Neural crest cell (in vitro differentiated cells): ENCODE results near the gene GPX7. TPM values are rescaled to one million over a fixed set of nuclear protein-coding genes. Genes with fewer than 3 reads are reported as not detected.

ENCODE experiments used
- DNase-seq: peaks from one replicate; pipeline ENCODE4 v3.0.0; 2021; ENCODE audit warnings: low read depth, mixed read lengths, low spot score
- H3K27ac Mint-ChIP-seq: one replicate; pipeline ENCODE4 v1.8.0; 2021; ENCODE audit warnings: mild to moderate bottlenecking, mixed read lengths; ENCODE audit not compliant: unreplicated experiment
- H3K27me3 Mint-ChIP-seq: 2 replicates; pipeline ENCODE4 v1.8.0; 2021; ENCODE audit warnings: low read depth, mild to moderate bottlenecking, mixed read lengths
- H3K36me3 Mint-ChIP-seq: 2 replicates; pipeline ENCODE4 v1.8.0; 2021; ENCODE audit warnings: low read depth, mild to moderate bottlenecking, mixed read lengths
- H3K4me1 Mint-ChIP-seq: 2 replicates; pipeline ENCODE4 v1.8.0; 2021; ENCODE audit warnings: mixed read lengths
- H3K4me3 Mint-ChIP-seq: one replicate; pipeline ENCODE4 v1.8.0; 2021; ENCODE audit warnings: mild to moderate bottlenecking, mixed read lengths
- H3K9me3 Mint-ChIP-seq: 2 replicates; pipeline ENCODE4 v1.8.0; 2021; ENCODE audit warnings: mixed read lengths
- CTCF ChIP-seq: fragments of 200-600 bp; sonication (generic); conservative IDR thresholded peaks from 2 replicates; pipeline ENCODE4 v1.5.0; 2021; ENCODE audit warnings: antibody characterized with exemption, mild to moderate bottlenecking
- total RNA-seq: library from RNA; stranded (reverse); gene quantifications from 2 replicates; pipeline ENCODE4 v1.2.1, GENCODE V29; 2021

GPX7 gene
- total RNA-seq, 1 donor from 2014 or later, result 30.6 TPM

GRCh38 chr1:52601519-52601918, 652 bp upstream of the GPX7 start:
- Mint-ChIP-seq H3K27me3 (no peaks in the 10 kb centered on the region), H3K4me3 (peak overlapping the region; percentile 82), H3K9me3 (peaks cover 3% of the 10 kb centered on the region), H3K27ac (no peak overlapping the region), H3K4me1 (peaks cover 30% of the 10 kb centered on the region), H3K36me3 (no peaks in the 10 kb centered on the region)
- TF ChIP-seq CTCF, result no peak
- DNase-seq, result no peak

DNA sequence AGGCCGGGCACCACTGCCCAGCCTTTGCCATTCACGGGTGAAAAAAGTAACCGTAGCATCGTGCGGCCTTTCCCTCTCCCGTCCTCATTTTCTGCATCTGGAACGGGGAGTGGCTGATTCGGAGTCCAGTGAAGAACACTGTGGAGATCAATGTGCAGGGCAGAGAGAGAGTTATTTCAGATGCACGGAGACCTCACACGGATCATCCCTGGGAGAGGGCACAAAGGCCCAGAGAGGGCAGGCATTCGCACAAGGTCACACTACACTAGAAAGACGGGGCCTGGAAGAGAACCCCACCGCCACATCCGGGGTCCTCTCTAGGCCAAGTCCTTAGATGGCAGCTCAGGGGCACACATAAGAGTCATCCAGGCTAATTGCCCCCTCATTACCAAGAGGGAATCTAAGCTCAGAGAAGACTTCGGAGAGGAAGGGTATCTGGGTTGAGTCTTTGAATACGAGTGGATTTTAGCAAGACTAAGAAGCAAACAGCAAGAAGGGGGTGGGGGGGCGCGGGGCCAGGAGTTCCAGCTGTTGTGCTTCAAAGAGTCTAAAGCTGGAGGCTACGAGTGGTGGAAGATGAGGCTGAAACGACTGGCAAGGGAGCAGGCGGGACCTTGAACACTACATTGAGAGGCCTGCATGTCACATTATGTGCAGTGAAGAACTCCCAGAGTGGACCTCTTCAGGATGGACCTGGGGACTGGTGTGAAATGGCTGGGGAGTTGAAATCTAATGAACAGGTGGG, 857 bp downstream of the GPX7 start:
- Mint-ChIP-seq H3K4me1 (peaks cover 30% of the 10 kb centered on the region), H3K36me3 (peaks cover 10% of the 10 kb centered on the region), H3K4me3 (peak overlapping the region; percentile 86), H3K27me3 (no peaks in the 10 kb centered on the region), H3K9me3 (peaks cover 3% of the 10 kb centered on the region), H3K27ac (peak overlapping the region; percentile 85)
- TF ChIP-seq CTCF, result no peak
- DNase-seq, result peak; percentile 9

DNA sequence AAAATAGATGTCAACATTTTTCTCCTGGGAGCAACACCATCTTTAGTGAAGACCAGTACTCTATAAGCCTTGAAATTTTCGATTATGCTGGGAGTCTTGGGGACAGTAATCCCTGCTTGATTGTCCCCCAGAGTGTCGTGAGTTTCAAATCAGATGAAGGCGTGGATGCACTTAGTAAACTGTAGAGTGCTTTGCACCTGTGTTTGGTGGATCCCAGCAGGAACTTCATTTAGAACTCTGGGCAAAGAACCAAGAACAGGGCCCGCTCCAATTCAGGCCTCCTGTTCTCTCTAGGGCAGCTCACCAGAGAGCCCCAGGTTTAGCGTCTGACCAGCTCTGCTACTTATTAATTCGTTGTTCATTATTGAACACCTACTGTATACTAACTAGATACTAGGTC, 1.5 kb downstream of the GPX7 start:
- H3K4me3 Mint-ChIP-seq, result peak overlapping the region; percentile 86
- H3K9me3 Mint-ChIP-seq, result peaks cover 3% of the 10 kb centered on the region
- peaks cover 10% of the 10 kb centered on the region for H3K36me3 Mint-ChIP-seq
- H3K27me3 Mint-ChIP-seq, result no peaks in the 10 kb centered on the region
- H3K27ac Mint-ChIP-seq, result no peak overlapping the region
- TF ChIP-seq CTCF, result no peak
- DNase-seq, result no peak
- H3K4me1 Mint-ChIP-seq, result peaks cover 30% of the 10 kb centered on the region

DNA sequence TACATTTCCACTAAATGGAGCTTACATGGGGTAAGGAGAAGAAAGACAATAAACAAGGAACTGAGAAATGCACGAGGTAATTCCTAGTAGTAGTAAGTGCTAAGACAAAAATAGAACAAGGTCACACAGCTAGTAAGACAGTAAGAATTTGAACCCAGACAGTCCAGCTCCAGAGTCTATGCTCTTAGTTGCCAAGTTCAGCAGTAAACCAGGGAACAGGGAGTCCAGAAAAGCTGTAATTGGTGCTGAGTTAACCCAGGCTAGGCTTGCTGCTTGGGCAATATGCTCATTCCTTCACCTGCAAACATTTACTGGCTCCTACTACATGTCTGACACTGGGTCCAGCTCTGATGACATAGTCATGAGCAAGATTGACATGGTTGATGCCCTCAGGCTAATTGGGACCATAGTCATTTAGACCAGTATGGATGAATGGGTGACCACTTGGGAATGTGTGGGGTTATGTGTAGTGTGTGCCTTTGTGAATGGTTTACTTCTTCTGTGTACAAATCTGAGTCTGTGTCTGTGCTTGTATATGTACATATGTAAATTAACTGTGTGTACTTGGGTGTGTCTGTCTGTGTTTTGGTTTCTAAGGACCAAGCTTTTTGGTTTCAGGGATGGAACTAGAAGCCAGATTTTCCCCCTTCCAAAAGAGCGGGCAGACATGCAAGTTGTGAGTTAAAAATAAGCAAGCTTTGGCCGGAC, 2.0 kb downstream of the GPX7 start:
- DNase-seq, result no peak
- Mint-ChIP-seq H3K27ac (no peak overlapping the region), H3K4me1 (peaks cover 30% of the 10 kb centered on the region), H3K4me3 (peak overlapping the region; percentile 2), H3K27me3 (no peaks in the 10 kb centered on the region), H3K36me3 (peaks cover 10% of the 10 kb centered on the region), H3K9me3 (peaks cover 3% of the 10 kb centered on the region)
- TF ChIP-seq CTCF, result no peak

- no peaks in the 10 kb centered on the region for H3K36me3 Mint-ChIP-seq
Observed at GRCh38 chr1:52613636-52614373, 11.6 kb downstream of the GPX7 start.

More at GRCh38 chr1:52613636-52614373, 11.6 kb downstream of the GPX7 start:
- Mint-ChIP-seq H3K4me3 (no peak overlapping the region), H3K9me3 (no peaks in the 10 kb centered on the region), H3K27ac (no peak overlapping the region), H3K27me3 (no peaks in the 10 kb centered on the region), H3K4me1 (no peaks in the 10 kb centered on the region)
- TF ChIP-seq CTCF, result no peak
- no peak for DNase-seq
